WTC11 (cell line): Measurements from ENCODE around the gene RGP1.

Source experiments
- CTCF ChIP-seq: fragments of 200-600 bp; IDR thresholded peaks from 2 replicates; pipeline ENCODE4 v1.8.0; 2022; ENCODE audit warnings: antibody characterized with exemption
- JUN ChIP-seq: sonication (generic); formaldehyde crosslinking; IDR thresholded peaks from 2 replicates; pipeline ENCODE4 v1.8.0; 2023; ENCODE audit warnings: mild to moderate bottlenecking, missing genetic modification reagents
- USF2 ChIP-seq: sonication (generic); formaldehyde crosslinking; IDR thresholded peaks from 2 replicates; pipeline ENCODE4 v1.8.1; 2023; ENCODE audit warnings: mild to moderate bottlenecking, missing genetic modification reagents, moderate library complexity
- TF ChIP-seq, protein P1 (sequence below): sonication (generic); formaldehyde crosslinking; IDR thresholded peaks from 2 replicates; pipeline ENCODE4 v1.8.1; 2022; ENCODE audit warnings: missing genetic modification reagents, borderline replicate concordance

DNA sequence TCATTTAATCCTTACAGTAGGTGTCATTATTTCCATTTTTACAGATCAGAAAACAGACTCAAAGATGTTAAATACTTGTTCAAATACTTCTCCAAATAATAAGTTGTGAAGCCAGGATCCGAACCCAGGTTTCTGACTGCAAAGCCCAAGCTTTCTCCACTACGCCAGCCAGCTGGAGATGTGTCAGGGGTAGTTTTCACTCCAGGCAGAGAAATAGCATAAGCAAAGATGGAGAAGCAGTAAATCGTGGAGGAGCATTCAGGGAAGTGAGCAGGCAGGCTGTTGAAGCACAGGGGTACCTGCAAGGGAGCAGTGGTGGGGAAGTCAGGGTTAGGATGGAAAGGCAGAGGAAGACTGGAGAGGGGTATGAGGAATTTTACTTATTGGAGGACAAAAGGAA, 20.0 kb upstream of the RGP1 start:
- TF ChIP-seq CTCF (no peak), JUN (no peak), USF2 (no peak)
- TF ChIP-seq, protein P1, sequence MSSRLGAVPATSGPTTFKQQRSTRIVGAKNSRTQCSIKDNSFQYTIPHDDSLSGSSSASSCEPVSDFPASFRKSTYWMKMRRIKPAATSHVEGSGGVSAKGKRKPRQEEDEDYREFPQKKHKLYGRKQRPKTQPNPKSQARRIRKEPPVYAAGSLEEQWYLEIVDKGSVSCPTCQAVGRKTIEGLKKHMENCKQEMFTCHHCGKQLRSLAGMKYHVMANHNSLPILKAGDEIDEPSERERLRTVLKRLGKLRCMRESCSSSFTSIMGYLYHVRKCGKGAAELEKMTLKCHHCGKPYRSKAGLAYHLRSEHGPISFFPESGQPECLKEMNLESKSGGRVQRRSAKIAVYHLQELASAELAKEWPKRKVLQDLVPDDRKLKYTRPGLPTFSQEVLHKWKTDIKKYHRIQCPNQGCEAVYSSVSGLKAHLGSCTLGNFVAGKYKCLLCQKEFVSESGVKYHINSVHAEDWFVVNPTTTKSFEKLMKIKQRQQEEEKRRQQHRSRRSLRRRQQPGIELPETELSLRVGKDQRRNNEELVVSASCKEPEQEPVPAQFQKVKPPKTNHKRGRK: no peak
